Transverse colon (tissue), 4 donors: ENCODE results near the gene SAPCD1. TPM values are rescaled to one million over a fixed set of nuclear protein-coding genes. Genes with fewer than 3 reads are reported as not detected.

Source experiments
- DNase-seq: peaks from one replicate; pipeline ENCODE4 v3.0.0-alpha.2; 2019
- H3K27ac ChIP-seq, 4 donors: fragments of 200-600 bp; sonication (generic); 2 replicates each; pipeline ENCODE4 v1.5.1; 2016 to 2018; ENCODE audit warnings: inconsistent platforms in 4 of 4
- H3K27me3 ChIP-seq: fragments of 200-600 bp; sonication (generic); 2 replicates; pipeline ENCODE4 v1.5.1; 2017; ENCODE audit warnings: inconsistent platforms
- H3K36me3 ChIP-seq, 4 donors: fragments of 200-600 bp; sonication (generic); 2 replicates each; pipeline ENCODE4 v1.5.1; 2017 to 2019; ENCODE audit warnings: inconsistent platforms in 4 of 4
- H3K4me1 ChIP-seq, 4 donors: fragments of 200-600 bp; sonication (generic); 2 replicates each; pipeline ENCODE4 v1.5.1; 2017 to 2020; ENCODE audit warnings: inconsistent platforms in 4 of 4
- H3K4me3 ChIP-seq, 4 donors: fragments of 200-600 bp; sonication (generic); 1 replicate in 1 of 4; 2 replicates in 3 of 4; pipeline versions ENCODE4 v1.5.1 to v1.6.1; 2017 to 2019; ENCODE audit warnings: inconsistent platforms in 4 of 4
- H3K9me3 ChIP-seq, 2 donors: fragments of 200-600 bp; sonication (generic); 2 replicates each; pipeline ENCODE4 v1.5.1; 2017 to 2019; ENCODE audit warnings: inconsistent platforms in 2 of 2
- EP300 ChIP-seq: sonication (generic); formaldehyde crosslinking; IDR thresholded peaks from one replicate; pipeline ENCODE4 v1.6.1; 2017; ENCODE audit warnings: antibody characterized with exemption, low read depth
- POLR2A ChIP-seq: fragments of 450-650 bp; IDR thresholded peaks from one replicate; pipeline ENCODE4 v1.6.1; 2016; ENCODE audit warnings: antibody characterized with exemption, mild to moderate bottlenecking, moderate library complexity
- POLR2AphosphoS5 ChIP-seq, 3 donors: sonication (generic); formaldehyde crosslinking; IDR thresholded peaks; one replicate each; pipeline ENCODE4 v1.6.1; 2016; ENCODE audit warnings: antibody characterized with exemption in 3 of 3
- WGBS, 2 donors: methylation state at CpG; one replicate each; pipeline ENCODE4 v1.1.5; 2018; ENCODE audit warnings: low coverage in 1 of 2; 5-methylcytosine and 5-hydroxymethylcytosine counted together
- in situ Hi-C, 4 donors: fragments of 200-750 bp; cut with MboI; loops; one replicate each; pipeline versions ENCODE4 v1.15.0 to v1.15.1; 2017; ENCODE audit warnings: low sequenced_read_pairs in 3 of 4, low pct_ligation_motif_present in 1 of 4, low pct_unique_long_range_greater_than_20kb in 1 of 4
- intact Hi-C: fragments of 100-400 bp; cut with DNase I; formaldehyde crosslinking; loops from one replicate; pipeline ENCODE4 v1.15.1; 2023; ENCODE audit warnings: low total_unique reads
- total RNA-seq, 4 donors: library from RNA; depleted of rRNA; stranded (reverse); fragments of >200 nt; gene quantifications; one replicate each; pipeline ENCODE4 v1.1.0, GENCODE V29; 2016
- TF ChIP-seq, protein P1 (sequence below), 5 experiments: fragments of 200-600 bp in 3 of 5; fragments of 450-650 bp in 2 of 5; sonication (generic) in 3 of 5; IDR thresholded peaks; 1 replicate in 2 of 5; 2 replicates in 3 of 5; pipeline ENCODE4 v1.5.1; 2016 to 2017; ENCODE audit warnings: antibody characterized with exemption in 5 of 5, inconsistent platforms in 3 of 5, mild to moderate bottlenecking in 2 of 5, moderate library complexity in 1 of 5

Gene SAPCD1
- total RNA-seq, 4 donors from 2014 or later: 3.3 to 11.1 TPM; not detected in 2

DNA sequence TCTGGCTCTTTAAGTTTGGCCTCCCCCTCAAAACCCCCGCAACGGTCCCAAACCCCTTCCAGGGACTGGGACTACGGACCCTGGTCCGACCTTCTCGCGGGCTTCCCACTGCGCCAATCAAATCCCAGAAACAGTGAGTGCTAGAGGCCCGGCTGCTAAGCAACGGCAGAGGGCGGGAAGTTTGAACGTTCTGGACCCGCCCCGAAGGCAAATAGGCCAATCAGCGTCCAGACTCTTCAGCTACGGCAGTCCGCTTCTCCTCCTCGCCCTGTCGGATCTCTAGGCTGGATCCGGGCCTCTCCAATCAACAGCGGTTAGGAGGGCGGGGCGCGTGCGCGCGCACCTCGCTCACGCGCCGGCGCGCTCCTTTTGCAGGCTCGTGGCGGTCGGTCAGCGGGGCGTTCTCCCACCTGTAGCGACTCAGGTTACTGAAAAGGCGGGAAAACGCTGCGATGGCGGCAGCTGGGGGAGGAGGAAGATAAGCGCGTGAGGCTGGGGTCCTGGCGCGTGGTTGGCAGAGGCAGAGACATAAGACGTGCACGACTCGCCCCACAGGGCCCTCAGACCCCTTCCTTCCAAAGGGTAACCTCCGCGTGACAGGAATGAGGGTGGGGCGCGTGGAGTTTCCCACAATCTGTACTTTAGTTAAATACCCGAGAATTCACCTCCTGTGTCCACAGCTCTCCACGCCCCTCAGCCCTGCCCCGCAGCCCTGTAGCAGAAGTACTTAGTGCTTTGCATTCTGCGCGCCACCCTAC, 22.6 kb upstream of the SAPCD1 start, which contains the start of gene MSH5:
Gene MSH5 (plus strand): TSS at position 367 of the 758 bp plus-strand sequence. CDS start 462 bp downstream, outside the sequence.
- WGBS, 2 donors: 0% methylated on average over 58 of the region's 58 CpGs; no CpG with 5 or more reads in 1 of the 2 donors
- peak; percentile 99 for DNase-seq
- no peaks in the 10 kb centered on the region for H3K27me3 ChIP-seq
- TF ChIP-seq EP300: no peak
- TF ChIP-seq, protein P1, sequence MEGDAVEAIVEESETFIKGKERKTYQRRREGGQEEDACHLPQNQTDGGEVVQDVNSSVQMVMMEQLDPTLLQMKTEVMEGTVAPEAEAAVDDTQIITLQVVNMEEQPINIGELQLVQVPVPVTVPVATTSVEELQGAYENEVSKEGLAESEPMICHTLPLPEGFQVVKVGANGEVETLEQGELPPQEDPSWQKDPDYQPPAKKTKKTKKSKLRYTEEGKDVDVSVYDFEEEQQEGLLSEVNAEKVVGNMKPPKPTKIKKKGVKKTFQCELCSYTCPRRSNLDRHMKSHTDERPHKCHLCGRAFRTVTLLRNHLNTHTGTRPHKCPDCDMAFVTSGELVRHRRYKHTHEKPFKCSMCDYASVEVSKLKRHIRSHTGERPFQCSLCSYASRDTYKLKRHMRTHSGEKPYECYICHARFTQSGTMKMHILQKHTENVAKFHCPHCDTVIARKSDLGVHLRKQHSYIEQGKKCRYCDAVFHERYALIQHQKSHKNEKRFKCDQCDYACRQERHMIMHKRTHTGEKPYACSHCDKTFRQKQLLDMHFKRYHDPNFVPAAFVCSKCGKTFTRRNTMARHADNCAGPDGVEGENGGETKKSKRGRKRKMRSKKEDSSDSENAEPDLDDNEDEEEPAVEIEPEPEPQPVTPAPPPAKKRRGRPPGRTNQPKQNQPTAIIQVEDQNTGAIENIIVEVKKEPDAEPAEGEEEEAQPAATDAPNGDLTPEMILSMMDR (IDR thresholded peaks at IDR 0.05): no peak
- TF ChIP-seq POLR2A: peak; percentile 79
- peak; percentile 76 to 92 (median 85) for TF ChIP-seq POLR2AphosphoS5 (IDR thresholded peaks at IDR 0.05)
- no peaks in the 10 kb centered on the region for H3K9me3 ChIP-seq
- peak within 1 kb of the TSS; percentile 58 to 73 (median 68) for H3K4me3 ChIP-seq
- in situ Hi-C loops: loop anchor here in 1 of 4 donors (10.0 kb wide), 1 partner anchor 85 kb away; the partner anchor contains the start of gene HSPA1B
- intact Hi-C loops: no loop called here
- H3K27ac ChIP-seq: peak within 1 kb of the TSS; percentile 96 to 99 (median 98)
- no peaks in the 10 kb centered on the region for H3K36me3 ChIP-seq
- H3K4me1 ChIP-seq: peaks cover 13 to 44% (median 37%) of the 10 kb centered on the region in 4 donors

DNA sequence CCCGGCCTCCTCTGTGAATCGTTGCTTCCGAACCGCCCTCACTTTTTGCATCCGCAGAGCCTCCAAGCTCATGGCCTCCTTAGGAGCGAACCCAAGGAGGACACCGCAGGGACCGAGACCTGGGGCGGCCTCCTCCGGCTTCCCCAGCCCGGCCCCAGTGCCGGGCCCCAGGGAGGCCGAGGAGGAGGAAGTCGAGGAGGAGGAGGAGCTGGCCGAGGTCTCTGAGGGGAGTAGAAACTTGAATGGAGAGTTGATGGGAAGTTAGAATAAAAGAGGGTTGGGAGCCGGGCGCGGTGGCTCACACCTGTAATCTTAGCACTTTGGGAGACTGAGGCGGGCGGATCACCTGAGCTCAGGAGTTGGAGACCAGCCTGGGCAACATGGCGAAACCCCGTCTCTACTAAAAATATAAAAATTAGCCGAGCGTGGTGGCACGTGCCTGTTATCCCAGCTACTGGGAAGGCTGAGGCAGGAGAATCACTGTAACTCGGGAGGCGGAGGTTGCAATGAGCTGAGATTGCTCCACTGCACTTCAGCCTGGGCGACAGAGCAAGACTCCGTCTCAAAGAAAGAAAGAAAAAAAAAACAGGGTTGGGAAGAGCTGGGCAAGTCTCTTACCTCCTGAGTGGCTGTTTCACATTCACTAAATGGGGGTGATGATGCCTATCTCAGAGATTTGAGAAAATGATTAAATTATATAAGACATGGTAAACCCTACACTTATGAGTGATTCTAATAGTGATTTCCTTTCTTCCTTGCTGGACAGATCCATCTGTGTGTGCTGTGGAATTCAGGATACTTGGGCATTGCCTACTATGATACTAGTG, 21.8 kb upstream of the SAPCD1 start:
- peak overlapping the region; percentile 89 to 98 (median 96) for H3K27ac ChIP-seq
- DNase-seq: peak; percentile 60
- TF ChIP-seq, protein P1 (IDR thresholded peaks at IDR 0.05): no peak
- TF ChIP-seq POLR2A (no peak), EP300 (no peak), POLR2AphosphoS5 (IDR thresholded peaks at IDR 0.05) (no peak)
- 16 to 17% methylated on average over 7 to 29 of the region's 29 CpGs for WGBS, 2 donors
- in situ Hi-C loops: no loop called here
- H3K4me3 ChIP-seq: peak overlapping the region; percentile 58 to 73 (median 68)
- intact Hi-C loops: no loop called here
- H3K36me3 ChIP-seq: no peaks in the 10 kb centered on the region
- peaks cover 13 to 43% (median 37%) of the 10 kb centered on the region in 4 donors for H3K4me1 ChIP-seq
- H3K9me3 ChIP-seq: no peaks in the 10 kb centered on the region
- H3K27me3 ChIP-seq: no peaks in the 10 kb centered on the region

DNA sequence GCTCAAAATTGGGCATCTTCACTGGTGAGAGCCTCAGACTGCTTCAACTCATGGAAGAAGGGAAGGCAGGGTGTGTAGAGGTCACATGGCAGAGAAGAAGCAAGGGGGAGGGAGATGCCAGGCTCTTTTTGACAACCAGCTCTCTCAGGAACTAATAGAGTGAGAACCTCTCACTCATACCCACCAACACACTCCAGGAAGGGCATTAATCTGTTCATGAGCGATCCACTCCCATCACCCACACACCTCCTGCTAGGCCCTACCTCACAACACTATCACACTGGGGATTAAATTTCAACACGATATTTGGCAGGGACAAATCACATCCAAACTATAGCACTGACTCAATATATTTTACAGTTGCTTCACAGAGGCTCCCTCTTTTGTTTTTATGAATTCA, 20.6 kb upstream of the SAPCD1 start:
- TF ChIP-seq EP300 (no peak), POLR2A (no peak), POLR2AphosphoS5 (IDR thresholded peaks at IDR 0.05) (no peak)
- TF ChIP-seq, protein P1 (IDR thresholded peaks at IDR 0.05): no peak
- in situ Hi-C loops (no loop called here), intact Hi-C loops (no loop called here)
- Histone ChIP-seq H3K4me1 (peaks cover 11 to 40% (median 32%) of the 10 kb centered on the region in 4 donors), H3K27ac (no peak overlapping the region), H3K4me3 (no peak overlapping the region), H3K9me3 (no peaks in the 10 kb centered on the region), H3K27me3 (no peaks in the 10 kb centered on the region), H3K36me3 (no peaks in the 10 kb centered on the region)
- no peak for DNase-seq
- 81 to 93% methylated on average over 2 of the region's 2 CpGs for WGBS, 2 donors

DNA sequence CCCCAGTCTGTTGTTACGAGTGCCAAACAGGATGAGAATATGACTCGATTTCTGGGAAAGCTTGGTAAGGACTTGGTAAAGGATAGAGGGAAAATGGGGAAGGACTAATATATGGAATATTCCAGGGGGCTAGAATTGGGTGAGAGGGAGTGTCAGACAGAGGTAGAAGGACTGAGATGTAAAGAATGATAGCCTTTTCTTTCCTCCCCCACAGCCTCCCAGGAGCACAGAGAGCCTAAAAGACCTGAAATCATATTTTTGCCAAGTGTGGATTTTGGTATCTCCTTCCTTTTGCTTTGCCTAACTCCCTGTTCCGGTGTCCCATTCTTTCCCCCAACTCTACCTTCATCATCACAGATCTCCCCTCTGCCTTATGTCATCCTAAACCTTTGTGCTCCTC, 19.6 kb upstream of the SAPCD1 start:
- Histone ChIP-seq H3K36me3 (no peaks in the 10 kb centered on the region), H3K27ac (no peak overlapping the region), H3K4me3 (no peak overlapping the region), H3K9me3 (no peaks in the 10 kb centered on the region), H3K27me3 (no peaks in the 10 kb centered on the region), H3K4me1 (peaks cover 5 to 29% (median 25%) of the 10 kb centered on the region in 4 donors)
- TF ChIP-seq EP300 (no peak), POLR2A (no peak), POLR2AphosphoS5 (IDR thresholded peaks at IDR 0.05) (no peak)
- TF ChIP-seq, protein P1 (IDR thresholded peaks at IDR 0.05): no peak
- in situ Hi-C loops: no loop called here
- WGBS, 2 donors: 83 to 94% methylated on average over 3 of the region's 3 CpGs
- no peak for DNase-seq
- intact Hi-C loops: no loop called here
